MCF 10A (cell line): ENCODE measurements around the gene ZFC3H1. TPM values are rescaled to one million over a fixed set of nuclear protein-coding genes. Genes with fewer than 3 reads are reported as not detected.
"Not testable (repeated sequence)": the region's sequence is repeated elsewhere in the genome, so short reads cannot be mapped to it uniquely, and the experiment has no call there.

Source experiments
- BruUV-seq: library from RNA; stranded (reverse); fragments of 400-500 nt; replicated peaks from 2 replicates; lab custom pipeline; 2021; lab: Mats Ljungman, UMichigan
- CTCF ChIA-PET: fragments of 300-600 bp; sonication (Branson Sonifier 250); formaldehyde crosslinking; extraction: SDS; loops from one replicate; lab custom pipeline; 2021; ENCODE audit warnings: antibody characterized with exemption, inconsistent platforms; lab: Yijun Ruan, JAX
- POLR2A ChIA-PET: fragments of 300-600, 350-650 bp; sonication (Branson Sonifier 250); formaldehyde crosslinking; extraction: SDS; loops from one replicate; lab custom pipeline; 2020; ENCODE audit warnings: antibody characterized with exemption, inconsistent platforms; lab: Yijun Ruan, JAX
- DNase-seq: peaks from one replicate; pipeline ENCODE4 v3.0.0-alpha.2; 2018; ENCODE audit not compliant: unreplicated experiment
- H3K27ac Mint-ChIP-seq: one replicate; pipeline ENCODE4 v1.8.0; 2022; ENCODE audit warnings: mild to moderate bottlenecking, low read depth, mixed read lengths; ENCODE audit not compliant: unreplicated experiment
- H3K27me3 Mint-ChIP-seq: one replicate; pipeline ENCODE4 v1.8.0; 2022; ENCODE audit warnings: mixed read lengths; ENCODE audit not compliant: insufficient read depth, unreplicated experiment
- H3K36me3 Mint-ChIP-seq: one replicate; pipeline ENCODE4 v1.8.0; 2022; ENCODE audit warnings: mild to moderate bottlenecking, moderate library complexity, mixed read lengths; ENCODE audit not compliant: insufficient read depth, unreplicated experiment
- H3K4me1 Mint-ChIP-seq: one replicate; pipeline ENCODE4 v1.8.0; 2022; ENCODE audit warnings: mixed read lengths; ENCODE audit not compliant: insufficient read depth, unreplicated experiment
- H3K4me3 Mint-ChIP-seq: one replicate; pipeline ENCODE4 v1.8.0; 2022; ENCODE audit warnings: mild to moderate bottlenecking, moderate library complexity, mixed read lengths; ENCODE audit not compliant: unreplicated experiment
- H3K9me3 Mint-ChIP-seq: one replicate; pipeline ENCODE4 v1.8.0; 2022; ENCODE audit warnings: mixed read lengths; ENCODE audit not compliant: unreplicated experiment
- CTCF ChIP-seq: fragments of 200-600 bp; IDR thresholded peaks from one replicate; pipeline ENCODE4 v1.8.0; 2022; ENCODE audit warnings: antibody characterized with exemption, mild to moderate bottlenecking; ENCODE audit not compliant: unreplicated experiment
- intact Hi-C: fragments of 100-400 bp; cut with micrococcal nuclease; formaldehyde crosslinking; loops from 2 replicates; pipeline ENCODE4 v1.14.1; 2022
- total RNA-seq: library from RNA; stranded (reverse); gene quantifications from 2 replicates; pipeline ENCODE4 v1.2.3, GENCODE V29; 2022

Gene ZFC3H1
- total RNA-seq, 1 experiment from 2014 or later, result 55.3 TPM

- Mint-ChIP-seq H3K36me3 (no peaks in the 10 kb centered on the region), H3K4me1 (peaks cover 3% of the 10 kb centered on the region), H3K4me3 (no peak overlapping the region), H3K27me3 (no peaks in the 10 kb centered on the region), H3K9me3 (no peaks in the 10 kb centered on the region), H3K27ac (no peak overlapping the region)
- ChIA-PET POLR2A (no interaction called here), CTCF (interaction anchor here (0.5 to 0.8 kb wide), 2 partner anchors 108 to 171 kb away, joined by 3 read pairs; no protein-coding TSS in a partner anchor)
- no peak for DNase-seq
- BruUV-seq, result no TSS peak
- intact Hi-C loops, result no loop called here
- no peak for TF ChIP-seq CTCF
Observed at GRCh38 chr12:71576496-71576895, 87.2 kb downstream of the ZFC3H1 start.

GRCh38 chr12:71569885-71570284 is 93.8 kb downstream of the ZFC3H1 start:
- BruUV-seq, H3K36me3 Mint-ChIP-seq, CTCF ChIA-PET, DNase-seq, H3K27me3 Mint-ChIP-seq, H3K27ac Mint-ChIP-seq, H3K4me3 Mint-ChIP-seq, H3K9me3 Mint-ChIP-seq, intact Hi-C loops, H3K4me1 Mint-ChIP-seq: not testable (repeated sequence)
- POLR2A ChIA-PET, result interaction anchor here (1.3 kb wide), 1 partner anchor 10 kb away, joined by 3 read pairs; no protein-coding TSS in a partner anchor

GRCh38 chr12:71567537-71567936 is 96.1 kb downstream of the ZFC3H1 start:
- no TSS peak for BruUV-seq
- no peak for TF ChIP-seq CTCF
- DNase-seq, result peak; percentile 9
- Mint-ChIP-seq H3K36me3 (no peaks in the 10 kb centered on the region), H3K4me1 (no peaks in the 10 kb centered on the region), H3K4me3 (no peak overlapping the region), H3K9me3 (no peaks in the 10 kb centered on the region), H3K27me3 (no peaks in the 10 kb centered on the region), H3K27ac (no peak overlapping the region)
- POLR2A ChIA-PET, result no interaction called here
- intact Hi-C loops, result no loop called here
- CTCF ChIA-PET, result interaction anchor here (1.0 to 1.2 kb wide), 3 partner anchors 14 to 152 kb away, joined by 3 to 5 read pairs (median 3); no protein-coding TSS in a partner anchor

GRCh38 chr12:71566655-71567054 is 97.0 kb downstream of the ZFC3H1 start:
- no peaks in the 10 kb centered on the region for H3K36me3 Mint-ChIP-seq
- POLR2A ChIA-PET, result no interaction called here
- intact Hi-C loops, result no loop called here

More at GRCh38 chr12:71566655-71567054, 97.0 kb downstream of the ZFC3H1 start:
- CTCF ChIA-PET, result interaction anchor here (1.2 kb wide), 1 partner anchor 151 kb away, joined by 5 read pairs; no protein-coding TSS in a partner anchor
- Mint-ChIP-seq H3K9me3 (no peaks in the 10 kb centered on the region), H3K4me3 (no peak overlapping the region), H3K4me1 (no peaks in the 10 kb centered on the region), H3K27me3 (no peaks in the 10 kb centered on the region), H3K27ac (no peak overlapping the region)
- no peak for TF ChIP-seq CTCF
- no peak for DNase-seq
- BruUV-seq, result no TSS peak
